Smooth muscle cell (in vitro differentiated cells): ENCODE results near the gene GAGE12F. TPM values are rescaled to one million over a fixed set of nuclear protein-coding genes. Genes with fewer than 3 reads are reported as not detected.
"Not testable (repeated sequence)": the region's sequence is repeated elsewhere in the genome, so short reads cannot be mapped to it uniquely, and the experiment has no call there.

Experiments used
- DNase-seq: peaks from one replicate; lab custom pipeline; 2025; ENCODE audit not compliant: unreplicated experiment; lab: John Stamatoyannopoulos, UW
- H2AFZ ChIP-seq: fragments of 200-600 bp; sonication (generic); 2 replicates; pipeline ENCODE4 v1.6.0; 2016; ENCODE audit warnings: antibody characterized with exemption, low read depth, mild to moderate bottlenecking
- H3F3A ChIP-seq: fragments of 200-600 bp; sonication (generic); 2 replicates; pipeline ENCODE4 v1.6.0; 2017; ENCODE audit warnings: antibody characterized with exemption, low read depth
- H3K27ac ChIP-seq: fragments of 200-600 bp; sonication (generic); 2 replicates; pipeline ENCODE4 v1.5.1; 2016; ENCODE audit warnings: low read depth, mild to moderate bottlenecking
- H3K27me3 ChIP-seq: fragments of 200-600 bp; sonication (generic); 2 replicates; pipeline ENCODE4 v1.6.1; 2016; ENCODE audit warnings: low read depth, mild to moderate bottlenecking
- H3K36me3 ChIP-seq: fragments of 200-600 bp; sonication (generic); 2 replicates; pipeline ENCODE4 v1.5.1; 2016; ENCODE audit warnings: low read depth
- H3K4me1 ChIP-seq: fragments of 200-600 bp; sonication (generic); 2 replicates; pipeline ENCODE4 v1.5.1; 2016; ENCODE audit warnings: low read depth
- H3K4me2 ChIP-seq: fragments of 200-600 bp; sonication (generic); 2 replicates; pipeline ENCODE4 v1.6.0; 2016; ENCODE audit warnings: mild to moderate bottlenecking
- H3K4me3 ChIP-seq: fragments of 200-600 bp; sonication (generic); 2 replicates; pipeline ENCODE4 v1.5.1; 2016; ENCODE audit warnings: mild to moderate bottlenecking
- H3K79me2 ChIP-seq: fragments of 200-600 bp; sonication (generic); 2 replicates; pipeline ENCODE4 v1.6.0; 2016; ENCODE audit warnings: low read depth, mild to moderate bottlenecking
- H3K9ac ChIP-seq: fragments of 200-600 bp; sonication (generic); 2 replicates; pipeline ENCODE4 v1.6.0; 2016; ENCODE audit warnings: low read depth
- H3K9me3 ChIP-seq: fragments of 200-600 bp; sonication (generic); replicated peaks from 2 replicates; pipeline ENCODE4 v1.5.1; 2016; ENCODE audit warnings: low read depth
- H4K20me1 ChIP-seq: fragments of 200-600 bp; sonication (generic); 2 replicates; pipeline ENCODE4 v1.6.0; 2016; ENCODE audit warnings: low read depth
- WGBS: methylation state at CpG from one replicate; pipeline ENCODE4 v1.1.7; 2016; ENCODE audit warnings: low lambda C conversion rate; 5-methylcytosine and 5-hydroxymethylcytosine counted together
- polyA plus RNA-seq: library from polyadenylated mRNA; unstranded; fragments of >200 nt; fragmentation: Nextera tagmentation; extraction: Ambion mirVana; gene quantifications from 2 replicates; pipeline ENCODE4 v1.2.1, GENCODE V29; 2016
- total RNA-seq: library from RNA; depleted of rRNA; stranded (reverse); fragments of >200 nt; gene quantifications from 2 replicates; pipeline ENCODE4 v1.2.3, GENCODE V29; 2014

Gene GAGE12F
- not detected in 2 replicates for total RNA-seq
- polyA plus RNA-seq = not detected in 2 replicates

GRCh38 chrX:49560542-49560941 lies at the start of gene GAGE12F:
TSS of gene GAGE12F (plus strand) at chrX:49560842. CDS start at chrX:49561997, 1,155 bp downstream.
- H3K4me2 ChIP-seq, H3K9me3 ChIP-seq, DNase-seq, H4K20me1 ChIP-seq, H3K27me3 ChIP-seq, H3K79me2 ChIP-seq, H3K27ac ChIP-seq, H3K4me3 ChIP-seq, H2AFZ ChIP-seq, H3K4me1 ChIP-seq, H3F3A ChIP-seq, H3K36me3 ChIP-seq, H3K9ac ChIP-seq: not testable (repeated sequence)
- WGBS = no CpG with 5 or more reads among the region's 16 CpGs

GRCh38 chrX:49531877-49532276 lies 28.8 kb upstream of the GAGE12F start, which contains the start of gene GAGE12C:
TSS of gene GAGE12C (plus strand) at chrX:49532177. CDS start at chrX:49533332, 1,155 bp downstream.
- H2AFZ ChIP-seq, H3K4me3 ChIP-seq, H3K36me3 ChIP-seq, H4K20me1 ChIP-seq, H3K9ac ChIP-seq, H3K9me3 ChIP-seq, H3K4me2 ChIP-seq, H3K4me1 ChIP-seq, H3F3A ChIP-seq, H3K27ac ChIP-seq, H3K27me3 ChIP-seq, DNase-seq, H3K79me2 ChIP-seq: not testable (repeated sequence)
- WGBS = no CpG with 5 or more reads among the region's 16 CpGs

- not testable (repeated sequence) for H3K27me3 ChIP-seq, H2AFZ ChIP-seq, H3K9ac ChIP-seq, H3K4me2 ChIP-seq, H3K36me3 ChIP-seq, H3K4me3 ChIP-seq, H4K20me1 ChIP-seq, H3K9me3 ChIP-seq, H3K79me2 ChIP-seq, H3F3A ChIP-seq, DNase-seq, H3K27ac ChIP-seq, H3K4me1 ChIP-seq
- no CpG with 5 or more reads among the region's 16 CpGs for WGBS
These were observed 19.2 kb upstream of the GAGE12F start, which contains the start of gene GAGE12D for GRCh38 chrX:49541433-49541832. TSS of gene GAGE12D (plus strand) at chrX:49541733. CDS start at chrX:49542888, 1,155 bp downstream.

- not testable (repeated sequence) for H3K4me1 ChIP-seq, H3K4me3 ChIP-seq, H3K4me2 ChIP-seq, H3K9ac ChIP-seq, DNase-seq, H2AFZ ChIP-seq, H3F3A ChIP-seq, H3K79me2 ChIP-seq, H3K36me3 ChIP-seq, H4K20me1 ChIP-seq, H3K27me3 ChIP-seq, H3K9me3 ChIP-seq, H3K27ac ChIP-seq
- WGBS = no CpG with 5 or more reads among the region's 16 CpGs
These were observed 9.7 kb upstream of the GAGE12F start, which contains the start of gene GAGE12E for GRCh38 chrX:49550989-49551388. TSS of gene GAGE12E (plus strand) at chrX:49551289. CDS start at chrX:49552444, 1,155 bp downstream.

- no CpG with 5 or more reads among the region's 11 CpGs for WGBS
- H3K9me3 ChIP-seq, H3K9ac ChIP-seq, H4K20me1 ChIP-seq, H3F3A ChIP-seq, H3K4me3 ChIP-seq, H3K4me2 ChIP-seq, H3K36me3 ChIP-seq, H3K27me3 ChIP-seq, H3K4me1 ChIP-seq, H3K27ac ChIP-seq, H2AFZ ChIP-seq, H3K79me2 ChIP-seq, DNase-seq: not testable (repeated sequence)
These were observed 8.1 kb downstream of the GAGE12F start for GRCh38 chrX:49568728-49569127.

- not testable (repeated sequence) for H3K79me2 ChIP-seq, H3K9ac ChIP-seq
These were observed 8.5 kb downstream of the GAGE12F start for GRCh38 chrX:49569152-49569551.

GRCh38 chrX:49570100-49570499 lies 9.5 kb downstream of the GAGE12F start, which contains the start of gene GAGE12G:
TSS of gene GAGE12G (plus strand) at chrX:49570400. CDS start at chrX:49571555, 1,155 bp downstream.
- H3K9me3 ChIP-seq, H4K20me1 ChIP-seq, H3K4me2 ChIP-seq, H3K4me1 ChIP-seq, H3K4me3 ChIP-seq, H3K79me2 ChIP-seq, H3K27ac ChIP-seq, H3K27me3 ChIP-seq, H2AFZ ChIP-seq, H3K36me3 ChIP-seq, H3K9ac ChIP-seq, DNase-seq, H3F3A ChIP-seq: not testable (repeated sequence)
- WGBS = no CpG with 5 or more reads among the region's 16 CpGs

More at GRCh38 chrX:49569152-49569551, 8.5 kb downstream of the GAGE12F start:
- not testable (repeated sequence) for H3K27me3 ChIP-seq, H3F3A ChIP-seq, DNase-seq, H2AFZ ChIP-seq, H3K4me1 ChIP-seq, H3K9me3 ChIP-seq, H4K20me1 ChIP-seq, H3K4me2 ChIP-seq, H3K27ac ChIP-seq, H3K4me3 ChIP-seq, H3K36me3 ChIP-seq
- WGBS = no CpG with 5 or more reads among the region's 13 CpGs

- not testable (repeated sequence) for H3K9ac ChIP-seq, DNase-seq, H3K27me3 ChIP-seq, H3K79me2 ChIP-seq, H3K4me1 ChIP-seq, H3F3A ChIP-seq, H3K36me3 ChIP-seq, H3K27ac ChIP-seq, H4K20me1 ChIP-seq, H2AFZ ChIP-seq, H3K4me2 ChIP-seq, H3K9me3 ChIP-seq, H3K4me3 ChIP-seq
- WGBS = no CpG with 5 or more reads among the region's 16 CpGs
These were observed 19.0 kb downstream of the GAGE12F start, which contains the start of gene GAGE12H for GRCh38 chrX:49579649-49580048. TSS of gene GAGE12H (plus strand) at chrX:49579949. CDS start at chrX:49581104, 1,155 bp downstream.
